Colonic mucosa (tissue), 4 donors: ENCODE data around the gene ARPC4. TPM values are rescaled to one million over a fixed set of nuclear protein-coding genes. Genes with fewer than 3 reads are reported as not detected.

Source experiments
- DNase-seq: peaks from one replicate; pipeline ENCODE4 v3.0.0-alpha.2; 2020
- H3K27ac ChIP-seq: fragments of 200-600 bp; one replicate; pipeline ENCODE4 v1.8.0; 2021
- H3K27me3 ChIP-seq: fragments of 200-600 bp; one replicate; pipeline ENCODE4 v1.8.0; 2021
- H3K36me3 ChIP-seq: fragments of 200-600 bp; one replicate; pipeline ENCODE4 v1.8.0; 2021
- H3K4me1 ChIP-seq: fragments of 200-600 bp; one replicate; pipeline ENCODE4 v1.8.0; 2021; ENCODE audit warnings: mild to moderate bottlenecking
- H3K4me3 ChIP-seq: fragments of 200-600 bp; one replicate; pipeline ENCODE4 v1.8.0; 2021
- H3K9ac ChIP-seq, 2 donors: one replicate each; pipeline ENCODE4 v1.7.0; 2013; ENCODE audit warnings: control low read depth in 2 of 2, low read depth in 2 of 2, low read length in 2 of 2
- H3K9me3 ChIP-seq: fragments of 200-600 bp; one replicate; pipeline ENCODE4 v1.8.0; 2021
- intact Hi-C: fragments of 100-400 bp; cut with DNase I; formaldehyde crosslinking; loops from one replicate; pipeline ENCODE4 v1.14.1; 2022
- total RNA-seq, 2 donors: library from RNA; stranded (reverse); fragmentation: NEBNext Ultra II Directional in 1 of 2; extraction: Animal tissue kit (Norgen Biotek cat#: 25700) in 1 of 2; gene quantifications; one replicate each; pipeline ENCODE4 v1.2.1, GENCODE V29; 2021
- TF ChIP-seq, protein P1 (sequence below): fragments of 200-600 bp; IDR thresholded peaks from one replicate; pipeline ENCODE4 v1.8.0; 2022; ENCODE audit warnings: antibody characterized with exemption, mild to moderate bottlenecking
- donor health status: healthy.
- donor health status: DM: no; HTN: no; CAD: no.
- donor health status: DM: no; HTN: no; CAD: no.

Gene ARPC4
- total RNA-seq, 2 donors from 2014 or later: 221 to 228 TPM

- Histone ChIP-seq H3K36me3 (no peaks in the 10 kb centered on the region), H3K27ac (no peak overlapping the region), H3K4me1 (no peaks in the 10 kb centered on the region), H3K9me3 (no peaks in the 10 kb centered on the region), H3K27me3 (no peaks in the 10 kb centered on the region), H3K4me3 (no peak overlapping the region), H3K9ac (no peak overlapping the region)
- TF ChIP-seq, protein P1, sequence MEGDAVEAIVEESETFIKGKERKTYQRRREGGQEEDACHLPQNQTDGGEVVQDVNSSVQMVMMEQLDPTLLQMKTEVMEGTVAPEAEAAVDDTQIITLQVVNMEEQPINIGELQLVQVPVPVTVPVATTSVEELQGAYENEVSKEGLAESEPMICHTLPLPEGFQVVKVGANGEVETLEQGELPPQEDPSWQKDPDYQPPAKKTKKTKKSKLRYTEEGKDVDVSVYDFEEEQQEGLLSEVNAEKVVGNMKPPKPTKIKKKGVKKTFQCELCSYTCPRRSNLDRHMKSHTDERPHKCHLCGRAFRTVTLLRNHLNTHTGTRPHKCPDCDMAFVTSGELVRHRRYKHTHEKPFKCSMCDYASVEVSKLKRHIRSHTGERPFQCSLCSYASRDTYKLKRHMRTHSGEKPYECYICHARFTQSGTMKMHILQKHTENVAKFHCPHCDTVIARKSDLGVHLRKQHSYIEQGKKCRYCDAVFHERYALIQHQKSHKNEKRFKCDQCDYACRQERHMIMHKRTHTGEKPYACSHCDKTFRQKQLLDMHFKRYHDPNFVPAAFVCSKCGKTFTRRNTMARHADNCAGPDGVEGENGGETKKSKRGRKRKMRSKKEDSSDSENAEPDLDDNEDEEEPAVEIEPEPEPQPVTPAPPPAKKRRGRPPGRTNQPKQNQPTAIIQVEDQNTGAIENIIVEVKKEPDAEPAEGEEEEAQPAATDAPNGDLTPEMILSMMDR: no peak
- DNase-seq: no peak
- intact Hi-C loops: no loop called here
Observed at GRCh38 chr3:9833078-9833477, 40.2 kb downstream of the ARPC4 start.

- DNase-seq: no peak
- no peaks in the 10 kb centered on the region for H3K4me1 ChIP-seq
- TF ChIP-seq, protein P1: no peak
- H3K9me3 ChIP-seq: no peaks in the 10 kb centered on the region
- H3K4me3 ChIP-seq: no peak overlapping the region
- no peak overlapping the region for H3K27ac ChIP-seq
- H3K9ac ChIP-seq: no peak overlapping the region
- intact Hi-C loops: no loop called here
- H3K27me3 ChIP-seq: no peaks in the 10 kb centered on the region
- no peaks in the 10 kb centered on the region for H3K36me3 ChIP-seq
Observed at GRCh38 chr3:9834520-9835380, 41.9 kb downstream of the ARPC4 start.

DNA sequence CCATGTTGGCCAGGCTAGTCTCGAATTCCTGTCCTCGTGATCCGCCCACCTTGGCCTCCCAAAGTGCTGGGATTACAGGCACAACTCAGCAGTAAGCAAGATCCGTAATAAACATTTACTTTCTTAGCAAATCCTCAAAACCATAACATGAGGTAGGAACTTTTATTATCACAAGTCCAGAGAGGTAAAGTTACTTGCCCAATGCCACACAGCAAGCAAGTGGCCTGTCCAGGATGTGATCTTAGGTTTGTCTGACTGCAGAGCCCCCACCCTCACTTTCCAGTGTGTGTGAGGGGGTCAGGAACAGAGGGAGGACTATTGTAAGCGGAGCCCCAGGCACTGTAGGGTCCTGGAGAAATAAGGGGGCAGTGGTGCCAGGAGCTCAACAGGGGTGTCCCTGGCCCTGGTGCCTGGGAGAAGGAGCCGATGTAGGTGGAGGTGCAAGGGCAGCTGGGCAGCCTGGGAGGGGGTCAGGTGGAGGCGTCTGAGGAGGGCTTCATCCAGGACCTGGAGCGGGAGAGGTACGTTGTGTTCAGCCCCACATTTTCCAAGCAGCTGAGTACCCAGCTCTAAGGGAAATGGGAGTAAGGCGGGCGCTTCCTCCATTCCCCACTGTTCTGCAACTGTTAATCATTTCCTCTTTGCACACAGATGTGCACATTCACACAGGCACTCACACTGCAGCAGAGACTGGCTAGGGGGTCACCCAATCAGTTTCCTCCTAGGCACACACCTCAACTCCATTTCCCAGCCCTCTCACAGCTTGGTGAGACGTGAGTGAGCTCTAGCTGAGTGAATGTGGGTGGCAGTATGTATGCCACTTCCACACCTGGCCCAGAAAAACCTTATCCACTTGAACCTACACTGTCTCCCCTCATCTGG is 45.1 kb downstream of the ARPC4 start:
- Histone ChIP-seq H3K9me3 (no peaks in the 10 kb centered on the region), H3K4me3 (no peak overlapping the region), H3K27ac (no peak overlapping the region), H3K27me3 (no peaks in the 10 kb centered on the region), H3K4me1 (peaks cover 6% of the 10 kb centered on the region), H3K9ac (no peak overlapping the region), H3K36me3 (no peaks in the 10 kb centered on the region)
- intact Hi-C loops: no loop called here
- DNase-seq: no peak
- TF ChIP-seq, protein P1: no peak

DNA sequence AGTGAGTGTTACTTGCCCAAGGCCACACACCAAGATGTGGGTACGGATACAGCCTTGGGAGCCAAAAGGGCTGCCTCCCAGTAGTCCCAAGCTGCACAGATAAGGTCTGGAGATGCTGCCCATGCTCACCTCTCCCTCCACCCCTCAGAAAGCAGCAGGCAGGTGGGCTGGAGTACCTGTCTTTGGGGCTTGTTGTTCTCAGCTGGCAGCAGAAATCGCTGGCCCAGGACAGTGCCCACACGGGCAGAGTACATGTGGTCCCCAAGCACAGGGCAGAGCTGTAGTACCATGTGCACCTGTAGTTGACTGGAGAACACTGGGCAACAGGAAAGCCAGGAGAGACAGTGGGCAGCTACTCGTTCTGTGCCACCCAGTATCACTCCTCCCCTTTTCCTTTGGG is 46.0 kb downstream of the ARPC4 start:
- intact Hi-C loops: no loop called here
- H3K9me3 ChIP-seq: no peaks in the 10 kb centered on the region
- no peaks in the 10 kb centered on the region for H3K36me3 ChIP-seq
- no peak overlapping the region for H3K9ac ChIP-seq
- H3K4me3 ChIP-seq: no peak overlapping the region
- TF ChIP-seq, protein P1: no peak
- peaks cover 9% of the 10 kb centered on the region for H3K4me1 ChIP-seq
- no peak overlapping the region for H3K27ac ChIP-seq
- no peak for DNase-seq
- no peaks in the 10 kb centered on the region for H3K27me3 ChIP-seq

GRCh38 chr3:9841015-9841414 is 48.1 kb downstream of the ARPC4 start:
- no peaks in the 10 kb centered on the region for H3K36me3 ChIP-seq
- H3K27ac ChIP-seq: no peak overlapping the region
- no peak overlapping the region for H3K4me3 ChIP-seq
- intact Hi-C loops: no loop called here
- H3K9ac ChIP-seq: no peak overlapping the region
- TF ChIP-seq, protein P1: no peak
- DNase-seq: no peak
- H3K9me3 ChIP-seq: no peaks in the 10 kb centered on the region
- H3K4me1 ChIP-seq: peaks cover 9% of the 10 kb centered on the region
- H3K27me3 ChIP-seq: no peaks in the 10 kb centered on the region
